Measurements from ENCODE around the gene NCKAP5.

DNA sequence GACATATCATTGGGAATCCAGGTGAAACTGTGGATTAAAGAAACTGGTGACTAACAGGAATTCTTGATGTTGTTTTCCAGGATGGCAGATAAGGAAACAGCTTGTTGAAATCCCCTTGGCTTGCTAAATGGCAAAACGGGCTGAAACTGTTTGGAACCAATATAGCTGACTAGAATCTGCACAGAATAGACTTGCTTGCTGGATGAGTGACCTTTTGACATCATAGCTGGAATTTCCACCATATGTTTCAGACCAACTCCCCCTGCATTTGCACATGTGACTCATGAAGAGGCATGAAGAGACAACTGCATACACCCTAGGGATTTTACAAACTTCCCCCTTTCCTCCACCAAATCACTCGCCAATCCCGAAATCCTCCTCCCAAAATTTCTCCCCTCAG lies 810.6 kb downstream of the NCKAP5 start:
- no peak for TF ChIP-seq YY1 (IDR thresholded peaks at IDR 0.05; ENCODE audit: insufficient read depth, insufficient read length)
- no peak for TF ChIP-seq SUZ12 (IDR thresholded peaks at IDR 0.05; ENCODE audit: extremely low read depth, insufficient read depth, insufficient read length)

All from NT2/D1 (cell line).